Lower lobe of right lung (tissue), 2 donors: Measurements from ENCODE around the gene CDKN2A. TPM values are rescaled to one million over a fixed set of nuclear protein-coding genes. Genes with fewer than 3 reads are reported as not detected.

Source experiments
- ATAC-seq, 2 donors: fragments of 200-7000 bp; cut with Tn5 transposase; one replicate each; pipeline ENCODE4 v1.9.1; 2020 to 2022; ENCODE audit warnings: mild to moderate bottlenecking in 2 of 2, moderate library complexity in 2 of 2
- DNase-seq: peaks from one replicate; pipeline ENCODE4 v3.0.0-alpha.2; 2020
- H3K27ac ChIP-seq: fragments of 200-600 bp; one replicate; pipeline ENCODE4 v1.8.0; 2022
- H3K27me3 ChIP-seq: fragments of 200-600 bp; one replicate; pipeline ENCODE4 v1.8.0; 2022; ENCODE audit warnings: low read depth
- H3K36me3 ChIP-seq: fragments of 200-600 bp; one replicate; pipeline ENCODE4 v1.8.0; 2022; ENCODE audit warnings: mild to moderate bottlenecking
- H3K4me1 ChIP-seq: fragments of 200-600 bp; one replicate; pipeline ENCODE4 v1.8.0; 2022
- H3K4me3 ChIP-seq: fragments of 200-600 bp; one replicate; pipeline ENCODE4 v1.8.0; 2022; ENCODE audit warnings: mild to moderate bottlenecking
- H3K9me3 ChIP-seq: fragments of 200-600 bp; one replicate; pipeline ENCODE4 v1.8.0; 2022
- CTCF ChIP-seq: fragments of 200-600 bp; IDR thresholded peaks from one replicate; pipeline ENCODE4 v1.8.0; 2022; ENCODE audit warnings: antibody characterized with exemption, mild to moderate bottlenecking
- intact Hi-C: fragments of 100-400 bp; cut with DNase I; formaldehyde crosslinking; loops from one replicate; pipeline ENCODE4 v1.11.0; 2022
- total RNA-seq: library from RNA; stranded (reverse); fragmentation: NEBNext Ultra II Directional; extraction: Animal tissue kit (Norgen Biotek cat#: 25700); gene quantifications from one replicate; pipeline ENCODE4 v1.2.1, GENCODE V29; 2021
- donor health status: DM: no; HTN: yes; CAD: no; lungs with severe emphysema.

CDKN2A gene
- total RNA-seq, 1 donor from 2014 or later = 8.4 TPM

- ATAC-seq (no peak), DNase-seq (no peak)
- Histone ChIP-seq H3K27me3 (peaks cover 82% of the 10 kb centered on the region), H3K9me3 (no peaks in the 10 kb centered on the region), H3K4me1 (peaks cover 19% of the 10 kb centered on the region), H3K4me3 (no peak overlapping the region), H3K27ac (no peak overlapping the region), H3K36me3 (no peaks in the 10 kb centered on the region)
- intact Hi-C loops = no loop called here
- TF ChIP-seq CTCF = no peak
These were observed 17.8 kb downstream of the CDKN2A start for GRCh38 chr9:21976334-21976875.

- ATAC-seq = peak; percentile 79 to 81
- no peak for TF ChIP-seq CTCF
- Histone ChIP-seq H3K9me3 (no peaks in the 10 kb centered on the region), H3K27me3 (peaks cover 96% of the 10 kb centered on the region), H3K4me1 (peaks cover 25% of the 10 kb centered on the region), H3K4me3 (peak overlapping the region; percentile 53), H3K27ac (no peak overlapping the region), H3K36me3 (no peaks in the 10 kb centered on the region)
- intact Hi-C loops = no loop called here
- DNase-seq = no peak
These were observed 19.3 kb downstream of the CDKN2A start for GRCh38 chr9:21974722-21975409.

GRCh38 chr9:21974343-21974721 is 19.9 kb downstream of the CDKN2A start:
- peaks cover 98% of the 10 kb centered on the region for H3K27me3 ChIP-seq
- H3K36me3 ChIP-seq = no peaks in the 10 kb centered on the region
- intact Hi-C loops = no loop called here
- DNase-seq = no peak
- peak overlapping the region; percentile 53 for H3K4me3 ChIP-seq
- TF ChIP-seq CTCF = no peak
- peak in 1 of 2 donors; percentile 9 for ATAC-seq
- H3K4me1 ChIP-seq = peaks cover 25% of the 10 kb centered on the region
- H3K9me3 ChIP-seq = no peaks in the 10 kb centered on the region
- H3K27ac ChIP-seq = no peak overlapping the region

- DNase-seq (no peak), ATAC-seq (no peak)
- no peak for TF ChIP-seq CTCF
- no peaks in the 10 kb centered on the region for H3K9me3 ChIP-seq
- H3K4me1 ChIP-seq = peaks cover 31% of the 10 kb centered on the region
- H3K27me3 ChIP-seq = peaks cover 98% of the 10 kb centered on the region
- H3K27ac ChIP-seq = no peak overlapping the region
- intact Hi-C loops = no loop called here
- no peak overlapping the region for H3K4me3 ChIP-seq
- no peaks in the 10 kb centered on the region for H3K36me3 ChIP-seq
These were observed 21.8 kb downstream of the CDKN2A start for GRCh38 chr9:21972361-21972760.

- Histone ChIP-seq H3K9me3 (no peaks in the 10 kb centered on the region), H3K4me3 (no peak overlapping the region), H3K36me3 (no peaks in the 10 kb centered on the region), H3K4me1 (peaks cover 32% of the 10 kb centered on the region), H3K27ac (no peak overlapping the region), H3K27me3 (peaks cover 98% of the 10 kb centered on the region)
- TF ChIP-seq CTCF = no peak
- intact Hi-C loops = no loop called here
- DNase-seq (no peak), ATAC-seq (no peak)
These were observed 23.2 kb downstream of the CDKN2A start for GRCh38 chr9:21970800-21971640.
